K562 (cell line): ENCODE data around the gene USP11. TPM values are rescaled to one million over a fixed set of nuclear protein-coding genes. Genes with fewer than 3 reads are reported as not detected.

Experiments used
- ATAC-seq: fragments of 200-7000 bp; cut with Tn5 transposase; 3 replicates; pipeline ENCODE4 v1.9.1; 2020; ENCODE audit warnings: moderate library complexity
- BruUV-seq: library from RNA; stranded (reverse); fragments of 400-500 nt; replicated peaks from 2 replicates; lab custom pipeline; 2021; lab: Mats Ljungman, UMichigan
- CTCF ChIA-PET: fragments of 300-600 bp; formaldehyde crosslinking; extraction: SDS; loops from one replicate; lab custom pipeline; 2021; ENCODE audit warnings: low intra/inter-chr PET ratio; lab: Yijun Ruan, JAX
- POLR2A ChIA-PET: fragments of 300-600, 350-650 bp; sonication (Branson Sonifier 250); formaldehyde crosslinking; extraction: SDS; loops from one replicate; lab custom pipeline; 2021; ENCODE audit warnings: antibody characterized with exemption, inconsistent platforms; lab: Yijun Ruan, JAX
- DNase-seq, 4 experiments: peaks; one replicate each; pipeline versions ENCODE4 v3.0.0 to v3.0.0-alpha.2; 2011 to 2018; ENCODE audit warnings: low spot score in 3 of 4, mixed read lengths in 3 of 4; ENCODE audit errors: extremely low read depth in 1 of 4
- FAIRE-seq: peaks from 2 replicates; lab custom pipeline; 2011; peaks lifted over from hg19 to GRCh38; lab: Jason Lieb, UNC
- H2AFZ ChIP-seq: 2 replicates; pipeline ENCODE4 v1.6.0; 2011; ENCODE audit warnings: low read depth, low read length, control low read depth, inconsistent platforms
- H3K27ac ChIP-seq: fragments of 200-600 bp; 3 replicates; pipeline ENCODE4 v1.8.0; 2011; ENCODE audit warnings: low read depth, mild to moderate bottlenecking, control low read depth, inconsistent platforms, low read length, moderate library complexity, mixed read lengths; ENCODE audit errors: extremely low read depth
- H3K27me3 ChIP-seq, 2 experiments: fragments of 300-600 bp in 1 of 2; 2 replicates in 1 of 2; 3 replicates in 1 of 2; pipeline versions ENCODE4 v1.6.0 to v1.8.0; 2011; ENCODE audit warnings: inconsistent platforms in 2 of 2, low read length in 2 of 2, mild to moderate bottlenecking in 1 of 2, mixed read lengths in 1 of 2, moderate library complexity in 1 of 2; ENCODE audit not compliant: control insufficient read depth in 2 of 2, insufficient read depth in 2 of 2
- H3K36me3 ChIP-seq: fragments of 300-600 bp; 3 replicates; pipeline ENCODE4 v1.8.0; 2011; ENCODE audit warnings: mild to moderate bottlenecking, low read length, inconsistent platforms; ENCODE audit not compliant: control insufficient read depth, insufficient read depth
- H3K4me1 ChIP-seq, 2 experiments: fragments of 200-600 bp in 1 of 2; replicated peaks in 1 of 2; 2 replicates in 1 of 2; 3 replicates in 1 of 2; pipeline versions ENCODE4 v1.5.1 to v1.8.0; 2011; ENCODE audit warnings: inconsistent platforms in 2 of 2, low read length in 2 of 2, mild to moderate bottlenecking in 1 of 2, mixed read lengths in 1 of 2, moderate library complexity in 1 of 2; ENCODE audit not compliant: control insufficient read depth in 2 of 2, insufficient read depth in 2 of 2
- H3K4me2 ChIP-seq: 2 replicates; pipeline ENCODE4 v1.6.1; 2011; ENCODE audit warnings: low read length, control low read depth, inconsistent platforms, mixed read lengths; ENCODE audit not compliant: insufficient read depth
- H3K4me3 ChIP-seq: fragments of 200-600 bp; sonication (generic), shearing (Covaris generic); 2 replicates; pipeline ENCODE4 v1.5.1; 2016; ENCODE audit warnings: control low read depth, inconsistent platforms
- H3K79me2 ChIP-seq: fragments of 200-600 bp; 3 replicates; pipeline ENCODE4 v1.8.0; 2011; ENCODE audit warnings: low read length, inconsistent platforms; ENCODE audit not compliant: control insufficient read depth, insufficient read depth
- H3K9ac ChIP-seq, 2 experiments: 2 replicates each; pipeline versions ENCODE4 v1.6.0 to v1.6.1; 2011; ENCODE audit warnings: low read depth in 2 of 2, low read length in 2 of 2, control low read depth in 1 of 2, inconsistent platforms in 1 of 2, mild to moderate bottlenecking in 1 of 2, mixed read lengths in 1 of 2; ENCODE audit not compliant: insufficient read depth in 1 of 2
- H3K9me1 ChIP-seq: one replicate; pipeline ENCODE4 v1.6.0; 2011; ENCODE audit warnings: inconsistent platforms, mild to moderate bottlenecking, low read length, moderate library complexity; ENCODE audit not compliant: control insufficient read depth, insufficient read depth
- H3K9me3 ChIP-seq: replicated peaks from 2 replicates; pipeline ENCODE4 v1.5.1; 2011; ENCODE audit warnings: low read depth, low read length, inconsistent platforms; ENCODE audit not compliant: control insufficient read depth, insufficient read depth
- H4K20me1 ChIP-seq: replicated peaks from 2 replicates; pipeline ENCODE4 v1.6.1; 2011; ENCODE audit warnings: low read length, inconsistent platforms, mixed read lengths; ENCODE audit not compliant: control insufficient read depth, insufficient read depth
- CEBPG ChIP-seq, 3 experiments: fragments of 200-800 bp in 1 of 3; sonication (Bioruptor generic) in 1 of 3; sonication (generic) in 1 of 3; formaldehyde crosslinking in 1 of 3; IDR thresholded peaks in 2 of 3; conservative IDR thresholded peaks in 1 of 3; 2 replicates each; pipeline versions ENCODE4 v1.6.1 to v1.8.0; 2016 to 2022; ENCODE audit warnings: missing compliant biosample characterization in 2 of 3, missing genetic modification characterization in 2 of 3, mild to moderate bottlenecking in 1 of 3, missing genetic modification reagents in 1 of 3
- ERF ChIP-seq: fragments of 450-650 bp; formaldehyde crosslinking; IDR thresholded peaks from 2 replicates; pipeline ENCODE4 v1.4.0; 2020; ENCODE audit warnings: mild to moderate bottlenecking, mixed read lengths
- HEY1 ChIP-seq: fragments of 250-450 bp; sonication (Bioruptor Pico); IDR thresholded peaks from 2 replicates; pipeline ENCODE4 v1.5.0; 2020; ENCODE audit warnings: mild to moderate bottlenecking, moderate library complexity, borderline replicate concordance
- KDM2B ChIP-seq: fragments of 250-450 bp; sonication (Bioruptor Pico); IDR thresholded peaks from 2 replicates; pipeline ENCODE4 v1.8.0; 2021; ENCODE audit warnings: mild to moderate bottlenecking, moderate library complexity
- SMARCA4 ChIP-seq: fragments of 450-650 bp; IDR thresholded peaks from 2 replicates; pipeline ENCODE4 v1.6.1; 2016
- TCF7L2 ChIP-seq: fragments of 150-350 bp; IDR thresholded peaks from 2 replicates; pipeline ENCODE4 v1.6.1; 2016; ENCODE audit warnings: low read depth, mild to moderate bottlenecking, low read length, moderate library complexity
- ZNF445 ChIP-seq: fragments of 250-450 bp; sonication (Bioruptor Pico); IDR thresholded peaks from 2 replicates; pipeline ENCODE4 v1.4.0; 2020; ENCODE audit warnings: low read depth, mild to moderate bottlenecking, moderate library complexity
- ZNF699 ChIP-seq: fragments of 250-450 bp; sonication (Bioruptor Pico); IDR thresholded peaks from 2 replicates; pipeline ENCODE4 v1.8.0; 2021; ENCODE audit warnings: mild to moderate bottlenecking, moderate library complexity; ENCODE audit not compliant: insufficient replicate concordance
- ZNF707 ChIP-seq: fragments of 250-450 bp; sonication (Bioruptor Pico); conservative IDR thresholded peaks from 2 replicates; pipeline ENCODE4 v1.8.0; 2022; ENCODE audit warnings: inconsistent platforms, mild to moderate bottlenecking, moderate library complexity
- ZNF778 ChIP-seq: fragments of 450-650 bp; formaldehyde crosslinking; IDR thresholded peaks from 2 replicates; pipeline ENCODE4 v1.4.0; 2020; ENCODE audit warnings: mild to moderate bottlenecking, moderate library complexity
- WGBS: fragments of 100-300 bp; shearing (Covaris generic); methylation state at CpG from one replicate; pipeline ENCODE4 v1.1.6; 2016; ENCODE audit warnings: low coverage, mixed read lengths; ENCODE audit not compliant: insufficient coverage; ENCODE audit errors: missing lambda C conversion rate; 5-methylcytosine and 5-hydroxymethylcytosine counted together
- in situ Hi-C: fragments of 300-500 bp; cut with MboI; formaldehyde crosslinking; loops from 4 replicates; pipeline ENCODE4 v1.15.0; 2018; ENCODE audit warnings: inconsistent platforms, mixed read lengths
- intact Hi-C: fragments of 100-400 bp; cut with micrococcal nuclease; formaldehyde crosslinking; loops from 2 replicates; pipeline ENCODE4 v1.14.2; 2022
- polyA plus RNA-seq, 8 experiments: library from polyadenylated mRNA; depleted of rRNA in 4 of 8; stranded (reverse) in 5 of 8; unstranded in 3 of 8; fragments of >200 nt; fragmentation: Nextera tagmentation in 2 of 8; fragmentation: Illumina TruSeq in 1 of 8; extraction: Ambion mirVana in 2 of 8; extraction: Trizol in 1 of 8; gene quantifications; 2 replicates each; pipeline versions ENCODE4 v1.2.1 to v1.2.3, GENCODE V29; 2011 to 2014; ENCODE audit warnings: inconsistent platforms in 1 of 8, missing spikeins in 1 of 8
- total RNA-seq, 7 experiments: library from RNA; depleted of rRNA in 6 of 7; stranded (reverse); fragments of >200 nt in 6 of 7; fragmentation: Illumina TruSeq in 2 of 7; extraction: Trizol in 2 of 7; gene quantifications; 2 replicates each; pipeline versions ENCODE4 v1.2.1 to v1.2.3, GENCODE V29; 2011 to 2021; ENCODE audit warnings: low replicate concordance in 1 of 7
- TF ChIP-seq, protein P1 (sequence below), 2 experiments: fragments of 200-800 bp in 1 of 2; sonication (Bioruptor generic) in 1 of 2; sonication (generic) in 1 of 2; formaldehyde crosslinking in 1 of 2; IDR thresholded peaks in 1 of 2; conservative IDR thresholded peaks in 1 of 2; 2 replicates each; pipeline versions ENCODE4 v1.5.0 to v1.6.1; 2016 to 2020; ENCODE audit warnings: missing compliant biosample characterization in 1 of 2, missing genetic modification characterization in 1 of 2, missing genetic modification reagents in 1 of 2
- TF ChIP-seq, protein P2 (sequence below): IDR thresholded peaks from 2 replicates; pipeline ENCODE4 v1.6.1; 2016; ENCODE audit warnings: missing genetic modification characterization, missing compliant biosample characterization
- TF ChIP-seq, protein P3 (sequence below): sonication (generic); formaldehyde crosslinking; IDR thresholded peaks from 2 replicates; pipeline ENCODE4 v1.8.0; 2022; ENCODE audit warnings: mild to moderate bottlenecking, missing genetic modification reagents, borderline replicate concordance
- TF ChIP-seq, protein P4 (sequence below): sonication (generic); formaldehyde crosslinking; IDR thresholded peaks from 2 replicates; pipeline ENCODE4 v1.9.0; 2022; ENCODE audit warnings: mild to moderate bottlenecking, missing genetic modification reagents

The USP11 gene
- total and polyA plus RNA-seq, 9 of the 15 experiments (the other 6 are each of a cell fraction or from before 2014, with no cell fraction given): 2.5 to 29.0 (median 11.7) TPM

DNA sequence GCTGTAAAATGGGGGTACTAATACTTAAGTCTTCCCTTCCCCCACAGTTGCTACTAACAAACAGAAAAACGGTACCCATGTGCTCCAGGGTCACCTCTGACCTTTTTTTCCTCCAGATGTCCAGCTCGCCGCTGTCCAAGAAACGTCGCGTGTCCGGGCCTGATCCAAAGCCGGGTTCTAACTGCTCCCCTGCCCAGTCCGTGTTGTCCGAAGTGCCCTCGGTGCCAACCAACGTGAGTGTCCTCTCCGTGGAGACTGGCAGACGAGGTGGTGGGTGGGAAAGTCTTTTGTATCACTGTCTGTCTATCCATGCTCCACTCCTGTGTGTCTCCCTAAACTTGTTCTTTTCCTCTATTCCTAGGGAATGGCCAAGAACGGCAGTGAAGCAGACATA is 34.1 kb upstream of the USP11 start (continued):
- no peak for TF ChIP-seq HEY1 (CRISPR knock-in tag)
- no peak for TF ChIP-seq ZNF699 (CRISPR knock-in tag)

DNA sequence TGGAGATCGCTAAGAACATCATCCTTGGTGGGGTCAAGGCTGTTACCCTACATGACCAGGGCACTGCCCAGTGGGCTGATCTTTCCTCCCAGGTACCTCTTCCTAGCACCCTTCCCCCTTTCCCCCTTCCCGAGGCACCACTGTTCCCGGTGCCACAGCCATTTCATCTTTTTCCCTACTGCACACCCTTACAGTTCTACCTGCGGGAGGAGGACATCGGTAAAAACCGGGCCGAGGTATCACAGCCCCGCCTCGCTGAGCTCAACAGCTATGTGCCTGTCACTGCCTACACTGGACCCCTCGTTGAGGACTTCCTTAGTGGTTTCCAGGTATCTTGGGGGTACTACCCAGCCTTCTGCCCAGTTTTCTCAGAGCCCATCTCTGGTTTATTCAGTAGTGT is 33.5 kb upstream of the USP11 start:
- in situ Hi-C loops (loop anchor here (10.0 kb wide), 2 partner anchors 186 to 326 kb away; no protein-coding TSS in a partner anchor), intact Hi-C loops (loop anchor here (10.0 kb wide), 1 partner anchor 546 kb away; no protein-coding TSS in a partner anchor)
- Histone ChIP-seq H3K27me3 (no peaks in the 10 kb centered on the region), H3K36me3 (peaks cover 87% of the 10 kb centered on the region; the same call in 2 of the 3 replicates), H3K9ac (no peak overlapping the region), H3K4me1 (peaks cover 3 to 11% of the 10 kb centered on the region in 2 experiments; a peak in 4 of 5 replicates), H4K20me1 (peaks cover 14% of the 10 kb centered on the region), H3K4me3 (no peak overlapping the region), H3K9me3 (no peaks in the 10 kb centered on the region), H3K27ac (no peak overlapping the region), H3K9me1 (peaks cover 3% of the 10 kb centered on the region), H3K79me2 (peaks cover 34% of the 10 kb centered on the region), H3K4me2 (no peak overlapping the region), H2AFZ (no peak overlapping the region)
- no peak for ATAC-seq
- BruUV-seq: no TSS peak
- 98% methylated on average over 6 of the region's 10 CpGs for WGBS
- CTCF ChIA-PET: no interaction called here
- FAIRE-seq: no peak
- DNase-seq: no peak
- POLR2A ChIA-PET: no interaction called here
- TF ChIP-seq ZNF778 (CRISPR knock-in tag): no peak
- TF ChIP-seq KDM2B (CRISPR knock-in tag): no peak
- TF ChIP-seq, protein P1, sequence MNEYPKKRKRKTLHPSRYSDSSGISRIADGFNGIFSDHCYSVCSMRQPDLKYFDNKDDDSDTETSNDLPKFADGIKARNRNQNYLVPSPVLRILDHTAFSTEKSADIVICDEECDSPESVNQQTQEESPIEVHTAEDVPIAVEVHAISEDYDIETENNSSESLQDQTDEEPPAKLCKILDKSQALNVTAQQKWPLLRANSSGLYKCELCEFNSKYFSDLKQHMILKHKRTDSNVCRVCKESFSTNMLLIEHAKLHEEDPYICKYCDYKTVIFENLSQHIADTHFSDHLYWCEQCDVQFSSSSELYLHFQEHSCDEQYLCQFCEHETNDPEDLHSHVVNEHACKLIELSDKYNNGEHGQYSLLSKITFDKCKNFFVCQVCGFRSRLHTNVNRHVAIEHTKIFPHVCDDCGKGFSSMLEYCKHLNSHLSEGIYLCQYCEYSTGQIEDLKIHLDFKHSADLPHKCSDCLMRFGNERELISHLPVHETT (CRISPR knock-in tag; conservative IDR thresholded peaks at IDR 0.05 in 1 of 2, IDR thresholded peaks at IDR 0.05 in 1 of 2): no peak
- TF ChIP-seq SMARCA4: no peak
- TF ChIP-seq, protein P2, sequence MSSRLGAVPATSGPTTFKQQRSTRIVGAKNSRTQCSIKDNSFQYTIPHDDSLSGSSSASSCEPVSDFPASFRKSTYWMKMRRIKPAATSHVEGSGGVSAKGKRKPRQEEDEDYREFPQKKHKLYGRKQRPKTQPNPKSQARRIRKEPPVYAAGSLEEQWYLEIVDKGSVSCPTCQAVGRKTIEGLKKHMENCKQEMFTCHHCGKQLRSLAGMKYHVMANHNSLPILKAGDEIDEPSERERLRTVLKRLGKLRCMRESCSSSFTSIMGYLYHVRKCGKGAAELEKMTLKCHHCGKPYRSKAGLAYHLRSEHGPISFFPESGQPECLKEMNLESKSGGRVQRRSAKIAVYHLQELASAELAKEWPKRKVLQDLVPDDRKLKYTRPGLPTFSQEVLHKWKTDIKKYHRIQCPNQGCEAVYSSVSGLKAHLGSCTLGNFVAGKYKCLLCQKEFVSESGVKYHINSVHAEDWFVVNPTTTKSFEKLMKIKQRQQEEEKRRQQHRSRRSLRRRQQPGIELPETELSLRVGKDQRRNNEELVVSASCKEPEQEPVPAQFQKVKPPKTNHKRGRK (tag): no peak
- TF ChIP-seq ZNF699 (CRISPR knock-in tag): no peak
- TF ChIP-seq TCF7L2: no peak
- no peak for TF ChIP-seq ZNF445 (CRISPR knock-in tag)
- TF ChIP-seq CEBPG (CRISPR knock-in tag; IDR thresholded peaks at IDR 0.05): no peak
- TF ChIP-seq CEBPG (tag; conservative IDR thresholded peaks at IDR 0.05 in 1 of 2, IDR thresholded peaks at IDR 0.05 in 1 of 2): no peak
- TF ChIP-seq ERF: no peak
- TF ChIP-seq, protein P3, sequence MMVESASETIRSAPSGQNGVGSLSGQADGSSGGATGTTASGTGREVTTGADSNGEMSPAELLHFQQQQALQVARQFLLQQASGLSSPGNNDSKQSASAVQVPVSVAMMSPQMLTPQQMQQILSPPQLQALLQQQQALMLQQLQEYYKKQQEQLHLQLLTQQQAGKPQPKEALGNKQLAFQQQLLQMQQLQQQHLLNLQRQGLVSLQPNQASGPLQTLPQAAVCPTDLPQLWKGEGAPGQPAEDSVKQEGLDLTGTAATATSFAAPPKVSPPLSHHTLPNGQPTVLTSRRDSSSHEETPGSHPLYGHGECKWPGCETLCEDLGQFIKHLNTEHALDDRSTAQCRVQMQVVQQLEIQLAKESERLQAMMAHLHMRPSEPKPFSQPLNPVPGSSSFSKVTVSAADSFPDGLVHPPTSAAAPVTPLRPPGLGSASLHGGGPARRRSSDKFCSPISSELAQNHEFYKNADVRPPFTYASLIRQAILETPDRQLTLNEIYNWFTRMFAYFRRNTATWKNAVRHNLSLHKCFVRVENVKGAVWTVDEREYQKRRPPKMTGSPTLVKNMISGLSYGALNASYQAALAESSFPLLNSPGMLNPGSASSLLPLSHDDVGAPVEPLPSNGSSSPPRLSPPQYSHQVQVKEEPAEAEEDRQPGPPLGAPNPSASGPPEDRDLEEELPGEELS (CRISPR knock-in tag): no peak
- no peak for TF ChIP-seq ZNF707 (CRISPR knock-in tag)
- TF ChIP-seq, protein P4, sequence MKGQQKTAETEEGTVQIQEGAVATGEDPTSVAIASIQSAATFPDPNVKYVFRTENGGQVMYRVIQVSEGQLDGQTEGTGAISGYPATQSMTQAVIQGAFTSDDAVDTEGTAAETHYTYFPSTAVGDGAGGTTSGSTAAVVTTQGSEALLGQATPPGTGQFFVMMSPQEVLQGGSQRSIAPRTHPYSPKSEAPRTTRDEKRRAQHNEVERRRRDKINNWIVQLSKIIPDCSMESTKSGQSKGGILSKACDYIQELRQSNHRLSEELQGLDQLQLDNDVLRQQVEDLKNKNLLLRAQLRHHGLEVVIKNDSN (CRISPR knock-in tag): no peak
